ENCODE measurements around the gene TRMT112.

TRMT112 gene

DNA sequence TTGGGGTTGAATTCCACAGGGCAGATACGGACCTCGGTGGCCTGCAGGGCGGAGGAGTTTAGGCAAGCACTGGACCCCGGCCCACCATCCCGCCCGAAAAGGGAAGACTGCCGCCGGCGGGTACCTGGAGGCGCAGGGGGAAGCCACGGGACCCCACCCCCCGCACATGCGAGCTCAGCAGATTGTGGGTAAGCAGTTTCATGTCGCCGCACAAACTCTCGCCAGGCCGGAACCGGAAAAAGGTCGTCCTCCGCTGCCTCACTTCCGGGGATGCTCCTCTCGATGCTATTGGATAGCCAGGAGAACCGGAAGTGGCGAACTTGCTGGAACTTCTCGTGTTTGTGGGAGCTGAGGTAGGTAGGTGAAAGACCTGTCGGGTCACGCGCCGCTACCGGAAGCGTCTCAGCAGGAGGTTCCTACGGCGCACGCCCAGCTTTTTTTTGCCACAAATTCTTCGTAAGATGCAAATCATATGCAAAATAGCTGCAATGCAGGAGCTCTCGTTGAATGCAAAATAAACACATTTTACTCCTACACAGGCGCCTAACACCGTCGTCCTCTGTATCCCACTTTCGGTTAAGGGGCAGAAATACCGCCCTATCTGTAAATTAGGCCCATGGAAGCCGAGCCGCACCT is at the start of gene TRMT112:
TRMT112 (minus strand) TSS at position 235 of the 636 bp plus-strand sequence; CDS start at position 202, 33 bp downstream.
- peak; percentile 98 for DNase-seq (ENCODE audit: low spot score)

DNA sequence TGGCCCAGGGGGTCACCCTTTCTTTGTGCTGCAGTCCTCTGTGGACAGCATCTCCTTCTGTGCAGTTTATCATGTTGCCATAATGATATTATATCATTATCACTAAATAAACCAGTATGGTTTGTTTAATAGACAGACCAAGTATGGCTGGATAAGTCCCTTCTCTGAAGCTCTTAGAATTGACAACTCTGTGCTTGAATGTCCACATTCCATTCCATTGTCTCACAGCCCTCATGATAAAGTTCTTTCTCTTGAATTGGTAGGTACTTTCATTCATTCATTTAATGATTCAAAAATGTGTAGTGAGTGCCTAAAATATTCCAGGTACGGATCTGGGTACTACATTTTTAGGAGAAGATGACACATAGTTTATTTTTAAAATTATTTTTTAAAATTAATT is 49.4 kb upstream of the TRMT112 start:
- DNase-seq (ENCODE audit: low spot score) = no peak

DNA sequence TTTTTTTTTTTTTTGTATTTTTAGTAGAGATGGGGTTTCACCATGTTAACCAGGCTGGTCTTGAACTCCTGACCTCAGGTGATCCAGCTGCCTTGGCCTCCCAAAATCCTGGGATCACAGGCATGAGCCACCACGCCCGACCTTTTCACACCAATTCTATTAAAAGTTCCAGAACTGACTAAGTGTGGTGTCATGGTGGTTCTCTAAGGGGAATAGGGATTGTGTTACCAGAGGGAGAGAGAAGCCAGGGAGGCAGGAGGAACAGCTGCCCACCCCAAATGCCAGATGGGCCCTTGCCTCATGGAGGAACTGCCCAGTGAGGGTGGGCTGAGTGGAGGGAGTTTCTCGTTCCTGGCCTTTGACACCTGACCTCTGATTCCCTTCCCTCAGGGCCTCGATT is 47.6 kb upstream of the TRMT112 start:
- peak; percentile 54 for DNase-seq (ENCODE audit: low spot score)

DNA sequence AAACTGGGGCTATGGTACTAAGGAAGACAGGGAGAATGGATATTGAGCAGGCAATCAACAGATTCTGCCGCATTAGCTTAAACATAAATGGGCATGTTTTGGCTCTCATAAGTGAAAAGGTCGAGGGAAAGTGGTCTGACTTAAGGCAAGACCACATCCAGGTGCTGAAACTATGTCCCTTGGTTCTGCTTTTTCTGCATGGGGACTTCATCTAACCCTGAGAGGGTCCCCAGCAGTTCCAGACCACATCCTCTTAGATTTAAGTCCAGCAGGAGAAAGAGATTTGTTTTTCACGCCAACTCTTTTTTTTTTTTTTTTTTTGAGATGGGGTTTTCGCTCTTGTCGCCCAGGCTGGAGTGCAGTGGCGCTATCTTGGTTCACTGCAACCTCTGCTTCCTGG is 47.1 kb upstream of the TRMT112 start:
- DNase-seq (ENCODE audit: low spot score) = no peak

DNA sequence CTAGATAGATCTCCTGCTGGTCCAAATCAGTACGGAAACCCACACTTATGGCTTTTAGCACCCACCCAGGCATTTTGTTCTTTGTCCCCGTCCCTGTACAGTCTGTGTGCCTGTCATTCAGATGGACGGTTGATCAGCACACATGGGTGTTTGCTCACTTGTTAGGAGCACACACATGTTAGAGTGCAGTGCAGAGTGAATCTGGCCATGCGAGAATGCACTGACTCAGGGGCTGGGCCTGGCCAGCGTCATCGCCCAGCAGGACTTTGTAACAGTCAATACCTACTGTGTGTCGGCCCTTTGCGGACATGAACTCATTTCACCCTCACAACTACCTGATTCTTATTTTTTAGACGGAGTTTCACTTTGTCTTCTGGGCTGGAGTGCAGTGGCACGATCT is 45.0 kb upstream of the TRMT112 start:
- DNase-seq (ENCODE audit: low spot score) = no peak

DNA sequence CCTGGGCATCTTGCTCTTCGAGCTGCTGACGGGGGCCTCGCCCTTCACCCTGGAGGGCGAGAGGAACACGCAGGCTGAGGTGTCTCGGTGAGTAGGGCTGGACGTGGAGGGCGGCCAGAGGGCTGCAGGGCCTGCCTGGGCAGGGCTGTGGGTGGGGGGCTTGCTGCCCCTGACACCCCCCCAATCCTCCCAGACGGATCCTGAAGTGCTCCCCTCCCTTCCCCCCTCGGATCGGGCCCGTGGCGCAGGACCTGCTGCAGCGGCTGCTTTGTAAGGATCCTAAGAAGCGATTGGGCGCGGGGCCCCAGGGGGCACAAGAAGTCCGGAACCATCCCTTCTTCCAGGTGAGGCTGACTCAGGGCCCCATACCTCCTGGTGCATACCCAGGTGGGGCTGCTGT is 44.3 kb upstream of the TRMT112 start:
- DNase-seq (ENCODE audit: low spot score) = no peak

DNA sequence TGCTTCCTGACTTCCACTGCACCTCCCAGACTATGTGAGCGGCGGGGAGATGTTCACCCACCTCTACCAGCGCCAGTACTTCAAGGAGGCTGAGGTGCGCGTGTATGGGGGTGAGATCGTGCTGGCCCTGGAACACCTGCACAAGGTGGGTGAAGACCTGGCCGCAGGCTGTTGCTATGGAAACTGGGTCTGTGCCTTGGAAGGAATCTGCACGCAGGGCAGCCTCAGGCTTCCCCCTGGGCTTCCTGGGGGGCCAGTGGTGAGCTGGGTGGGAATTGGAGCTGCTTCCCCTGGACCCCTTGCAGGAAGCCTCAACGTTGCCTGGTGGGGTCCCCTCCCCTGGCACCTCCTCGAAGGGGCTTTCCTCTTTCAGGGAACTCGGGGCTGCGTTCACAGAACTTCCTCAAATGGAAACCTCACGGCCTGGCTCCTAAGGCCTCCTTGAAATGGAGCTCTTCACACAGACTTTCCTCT is 43.1 kb upstream of the TRMT112 start:
- DNase-seq (ENCODE audit: low spot score) = no peak

DNA sequence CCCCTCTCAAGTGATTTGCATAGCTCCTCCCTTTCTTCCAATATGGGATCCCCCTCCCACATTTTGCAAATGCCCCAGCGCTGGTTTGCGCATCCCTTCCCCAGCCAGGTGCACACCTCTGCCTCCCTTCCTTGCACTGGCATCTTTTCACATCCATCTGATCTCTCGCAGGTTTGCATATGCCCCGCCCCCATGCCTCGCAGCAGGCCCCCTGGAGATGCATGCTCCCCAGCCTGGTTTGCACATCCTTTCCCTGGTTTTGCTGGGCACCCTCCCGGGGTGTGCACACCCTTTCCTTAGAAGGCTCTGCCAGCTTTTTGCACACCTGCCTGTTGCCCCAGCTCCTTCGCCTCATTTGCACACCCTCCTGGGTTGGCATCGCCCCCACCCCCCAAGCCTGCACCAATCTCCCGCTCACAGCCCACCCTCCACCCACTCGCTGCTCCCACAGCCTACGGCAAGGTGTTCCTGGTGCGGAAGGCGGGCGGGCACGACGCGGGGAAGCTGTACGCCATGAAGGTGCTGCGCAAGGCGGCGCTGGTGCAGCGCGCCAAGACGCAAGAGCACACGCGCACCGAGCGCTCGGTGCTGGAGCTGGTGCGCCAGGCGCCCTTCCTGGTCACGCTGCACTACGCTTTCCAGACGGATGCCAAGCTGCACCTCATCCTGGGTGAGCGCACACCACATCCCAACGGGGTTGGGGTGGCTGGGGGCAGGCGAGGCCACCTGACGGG is 42.5 kb upstream of the TRMT112 start:
- DNase-seq (ENCODE audit: low spot score) = no peak

DNA sequence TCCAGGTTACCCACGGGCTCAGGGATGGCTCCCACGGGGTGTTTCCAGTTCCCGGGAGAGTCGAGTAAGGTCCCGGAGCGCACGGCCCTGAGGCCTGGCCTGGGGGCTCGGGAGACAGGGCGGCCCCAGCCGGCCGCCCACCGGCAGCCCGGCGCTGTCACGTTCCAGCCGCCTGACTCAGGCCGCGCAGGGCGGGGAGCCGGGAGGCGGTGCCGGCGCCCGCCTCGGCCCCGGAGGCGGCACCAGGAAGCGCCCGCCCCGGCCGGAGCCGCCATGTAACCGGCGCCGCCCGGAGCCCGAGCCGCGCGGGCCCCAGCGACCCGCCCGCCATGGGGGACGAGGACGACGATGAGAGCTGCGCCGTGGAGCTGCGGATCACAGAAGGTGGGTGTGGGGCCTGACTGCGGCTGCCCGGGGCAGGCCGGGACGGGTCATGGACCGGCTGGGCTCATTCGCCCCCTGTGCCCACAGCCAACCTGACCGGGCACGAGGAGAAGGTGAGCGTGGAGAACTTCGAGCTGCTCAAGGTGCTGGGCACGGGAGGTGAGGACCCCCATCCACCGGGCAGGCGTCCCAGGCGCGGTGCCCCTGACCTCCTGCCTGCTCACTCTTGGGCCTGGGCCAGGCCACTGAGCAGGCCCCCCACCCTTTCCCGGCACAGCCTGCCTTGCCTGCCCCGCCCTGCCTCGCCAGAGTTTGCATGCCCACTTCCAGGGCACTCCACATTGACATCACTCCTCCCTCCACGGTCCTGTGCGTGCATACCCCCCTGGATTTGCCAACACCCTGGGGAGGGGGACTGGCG is 41.8 kb upstream of the TRMT112 start, which contains the start of gene RPS6KA4:
RPS6KA4 (plus strand) TSS at position 256 of the 805 bp plus-strand sequence; CDS start at position 330, 74 bp downstream.
- peak; percentile 65 for DNase-seq (ENCODE audit: low spot score)

DNA sequence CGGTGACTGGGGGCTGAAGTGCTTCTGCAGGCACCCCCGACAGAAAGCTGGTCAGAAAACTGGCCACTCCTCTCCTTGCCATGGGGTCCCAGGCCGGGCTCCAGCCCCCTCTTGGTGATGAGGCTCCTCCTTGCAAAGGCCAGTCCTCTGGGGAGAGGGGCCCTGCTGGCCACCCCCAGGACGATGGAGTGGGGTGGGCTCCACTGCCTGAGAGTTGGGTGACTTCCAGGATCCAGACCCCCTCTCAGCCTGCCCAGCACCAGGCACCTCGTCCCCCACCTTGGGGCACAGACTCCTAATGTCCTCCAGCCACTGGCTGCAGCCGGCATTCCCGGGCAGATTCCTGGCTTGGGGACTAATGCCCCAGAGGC is 41.2 kb upstream of the TRMT112 start:
- DNase-seq (ENCODE audit: low spot score) = no peak

DNA sequence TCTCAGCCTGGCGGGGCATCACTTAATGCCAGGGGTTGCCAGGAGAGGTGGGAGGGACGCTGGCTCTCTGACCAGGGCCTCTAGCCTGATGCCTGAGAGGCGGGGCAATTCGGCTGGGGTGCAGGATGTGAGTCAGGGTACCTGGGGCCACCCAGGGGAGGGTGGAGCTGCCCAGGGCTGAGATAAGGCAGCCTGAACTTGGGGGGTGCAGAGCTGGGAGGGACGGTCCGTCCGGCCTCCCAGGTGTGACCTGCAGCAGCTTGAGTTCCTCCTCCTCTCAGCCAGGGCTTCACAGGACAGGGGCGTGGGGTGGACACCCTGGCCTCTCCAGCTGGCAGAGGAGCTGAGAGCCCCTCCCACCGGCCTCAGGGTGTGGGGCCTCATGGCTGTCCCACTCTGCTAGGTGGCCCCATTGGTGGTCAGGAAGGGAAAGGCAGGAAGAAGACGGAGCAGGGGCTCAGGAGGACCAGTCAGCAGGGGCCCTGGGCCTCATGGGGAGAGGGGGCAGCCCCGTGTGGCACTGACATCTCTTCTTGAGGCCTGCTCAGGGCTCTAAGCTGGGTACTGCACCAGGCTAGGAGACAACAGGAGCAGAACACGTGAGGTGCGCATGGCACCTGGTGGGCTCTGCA is 40.7 kb upstream of the TRMT112 start:
- DNase-seq (ENCODE audit: low spot score) = peak; percentile 81

DNA sequence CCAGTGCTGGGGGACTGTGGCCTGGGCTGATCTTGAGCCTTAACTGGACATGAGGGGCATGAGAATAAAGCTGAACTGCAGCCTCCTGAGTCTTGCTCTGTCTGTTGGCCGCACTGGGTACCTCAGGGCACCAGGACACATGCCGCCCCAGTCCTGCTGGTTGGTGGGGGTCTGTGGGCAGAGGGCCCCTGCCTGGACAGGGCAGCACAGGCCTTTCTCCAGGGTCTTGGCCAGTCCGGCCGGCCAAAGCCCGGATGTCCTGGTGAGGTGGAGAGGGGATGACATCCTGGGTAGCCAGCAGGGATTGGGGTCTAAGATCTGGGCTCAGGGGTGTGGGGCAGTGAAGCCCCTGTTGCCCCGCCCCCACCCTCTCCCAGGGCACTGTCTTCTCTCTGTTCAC is 40.1 kb upstream of the TRMT112 start:
- no peak for DNase-seq (ENCODE audit: low spot score)

DNA sequence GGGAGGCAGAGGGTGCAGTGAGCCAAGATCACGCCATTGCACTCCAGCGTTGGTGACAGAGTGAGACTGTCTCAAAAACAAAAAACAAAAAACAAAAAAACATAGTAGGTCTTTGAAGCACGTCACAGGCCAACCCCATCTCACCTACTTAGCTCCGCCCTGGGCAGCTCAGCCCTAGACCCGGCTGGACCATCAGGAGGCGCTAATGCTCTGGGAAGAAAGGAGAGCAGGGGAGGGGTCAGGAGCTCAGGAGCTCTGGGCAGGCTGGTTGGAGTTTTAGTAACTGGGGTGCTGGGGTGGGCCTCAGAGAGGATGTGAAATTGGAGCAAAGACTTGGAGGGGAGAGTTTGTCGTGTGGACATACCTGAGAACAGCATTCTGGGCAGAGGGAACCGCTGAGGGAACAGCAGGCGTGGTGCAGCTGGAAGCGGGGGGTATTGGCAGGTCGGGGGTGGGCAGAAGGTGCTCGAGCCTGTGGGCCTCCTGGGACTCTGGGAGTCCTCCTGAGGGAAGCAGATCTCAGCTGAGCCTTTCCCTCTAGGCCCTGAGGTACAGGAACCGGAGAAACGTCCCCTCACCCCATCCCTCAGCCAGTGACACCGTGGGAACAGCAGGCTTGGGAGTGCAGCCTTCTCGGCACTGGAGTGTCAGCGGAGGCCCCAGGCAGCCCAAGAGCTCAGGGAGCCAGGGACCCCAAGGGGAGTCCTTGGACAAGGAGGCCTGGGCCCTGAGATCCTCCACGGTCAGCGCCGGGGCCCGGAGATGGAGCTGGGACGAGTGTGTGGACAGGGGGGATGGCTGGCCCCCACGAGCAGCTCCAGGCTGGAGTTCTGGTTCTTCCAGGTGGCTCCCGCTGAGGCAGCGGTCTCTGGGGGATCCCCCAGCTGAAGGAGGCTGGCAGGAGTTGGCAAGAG is 39.4 kb upstream of the TRMT112 start:
- peak; percentile 72 for DNase-seq (ENCODE audit: low spot score)

DNA sequence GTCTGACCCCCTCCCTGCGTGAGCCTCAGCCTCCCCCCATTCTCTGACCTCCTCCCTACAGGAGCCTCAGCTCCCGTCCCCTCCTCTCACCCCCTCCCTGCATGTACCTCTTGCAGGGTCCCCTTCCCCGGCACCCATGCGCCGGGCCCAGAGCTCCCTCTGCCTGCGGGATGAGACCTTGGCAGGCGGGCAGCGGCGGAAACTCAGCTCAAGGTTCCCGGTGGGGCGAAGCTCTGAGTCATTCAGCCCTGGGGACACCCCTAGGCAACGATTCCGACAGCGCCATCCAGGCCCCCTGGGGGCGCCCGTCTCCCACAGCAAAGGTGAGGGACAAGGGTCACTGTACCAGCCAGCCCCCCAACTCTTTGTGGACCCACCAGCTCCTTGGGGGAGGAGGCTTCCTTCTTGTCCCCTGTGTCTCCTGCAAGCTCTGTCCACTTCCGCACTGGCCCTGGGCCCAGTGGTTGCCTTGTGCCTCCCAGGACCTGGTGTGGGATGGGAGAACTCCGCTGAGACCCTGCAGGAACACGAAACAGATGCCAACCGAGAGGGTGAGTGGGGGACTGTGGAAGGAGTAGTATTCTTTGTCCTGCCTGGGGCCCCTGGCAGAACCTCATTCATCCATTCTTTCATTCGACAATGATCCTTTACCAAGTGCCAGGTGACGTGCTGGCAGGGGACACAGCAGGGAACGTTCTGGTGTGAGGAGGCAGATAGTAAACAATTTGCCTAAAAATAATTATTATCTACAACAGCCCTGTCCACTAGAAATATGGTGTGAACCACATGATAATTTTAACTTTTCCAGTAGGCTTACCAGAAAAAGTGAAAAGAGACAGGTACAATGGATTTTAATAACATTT is 38.0 kb upstream of the TRMT112 start:
- DNase-seq (ENCODE audit: low spot score) = peak; percentile 91

DNA sequence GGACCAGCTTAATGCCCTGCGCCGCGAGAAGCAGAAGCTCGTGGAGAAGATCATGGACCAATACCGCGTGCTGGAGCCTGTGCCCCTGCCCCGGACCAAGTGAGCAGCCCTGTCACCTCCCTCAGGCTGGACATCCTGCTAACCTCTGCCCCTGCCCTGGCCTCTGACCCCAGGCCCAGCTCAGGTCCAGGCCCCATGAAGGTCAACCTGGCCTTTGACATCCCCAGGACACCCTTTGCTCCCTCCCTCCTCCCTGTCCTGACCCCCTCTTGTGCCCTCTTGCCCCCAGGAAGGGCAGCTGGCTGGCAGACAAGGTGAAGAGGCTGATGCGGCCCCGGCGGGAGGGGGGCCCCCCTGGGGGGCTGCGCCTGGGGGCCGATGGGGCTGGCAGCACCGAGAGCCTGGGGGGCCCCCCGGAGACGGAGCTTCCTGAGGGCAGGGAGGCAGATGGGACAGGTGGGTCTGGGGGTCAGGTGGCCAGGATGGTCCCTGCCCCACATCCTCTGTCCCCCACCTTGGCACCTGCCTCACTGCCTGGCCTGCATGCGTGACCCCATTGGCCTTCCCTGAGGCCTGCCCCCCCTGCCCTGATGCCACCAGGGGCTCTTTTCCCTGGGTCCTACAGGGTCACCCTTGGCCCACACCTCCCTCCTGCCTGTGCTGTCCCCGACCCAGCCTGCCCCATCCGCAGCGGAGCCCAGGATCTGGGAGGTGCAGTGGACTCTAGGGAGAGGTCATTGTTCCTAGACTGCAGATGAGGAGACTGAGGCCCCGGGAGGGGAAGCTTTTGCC is 36.6 kb upstream of the TRMT112 start:
- DNase-seq (ENCODE audit: low spot score) = no peak

DNA sequence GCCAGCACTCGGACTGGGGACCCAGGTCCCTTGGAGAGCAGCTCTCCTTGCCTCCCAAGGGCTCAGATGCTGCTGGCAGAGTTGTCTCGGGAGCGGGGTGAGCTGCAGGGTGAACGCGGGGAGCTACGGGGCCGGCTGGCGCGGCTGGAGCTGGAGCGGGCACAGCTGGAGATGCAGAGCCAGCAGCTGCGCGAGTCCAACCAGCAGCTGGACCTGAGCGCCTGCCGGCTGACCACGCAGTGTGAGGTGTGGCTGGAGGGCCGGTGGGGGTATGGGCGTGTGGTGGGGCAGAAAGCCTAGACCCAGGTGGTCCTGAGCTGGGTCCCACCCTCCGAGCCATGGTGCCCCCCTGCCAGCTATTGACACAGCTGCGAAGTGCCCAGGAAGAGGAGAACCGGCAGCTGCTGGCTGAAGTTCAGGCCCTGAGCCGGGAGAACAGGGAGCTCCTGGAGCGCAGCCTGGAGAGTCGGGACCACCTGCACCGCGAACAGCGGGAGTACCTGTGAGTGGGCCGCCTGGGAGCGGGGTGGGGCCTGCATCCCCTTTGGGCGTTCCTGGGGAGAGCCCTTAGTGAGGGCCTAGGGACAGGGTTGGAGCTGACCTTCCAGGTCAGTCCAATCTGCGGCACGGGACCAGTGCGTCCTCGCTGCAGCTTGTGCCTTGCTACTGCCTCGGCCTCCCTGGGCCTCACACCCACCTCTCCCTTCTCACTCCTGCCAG is 35.8 kb upstream of the TRMT112 start:
- no peak for DNase-seq (ENCODE audit: low spot score)

DNA sequence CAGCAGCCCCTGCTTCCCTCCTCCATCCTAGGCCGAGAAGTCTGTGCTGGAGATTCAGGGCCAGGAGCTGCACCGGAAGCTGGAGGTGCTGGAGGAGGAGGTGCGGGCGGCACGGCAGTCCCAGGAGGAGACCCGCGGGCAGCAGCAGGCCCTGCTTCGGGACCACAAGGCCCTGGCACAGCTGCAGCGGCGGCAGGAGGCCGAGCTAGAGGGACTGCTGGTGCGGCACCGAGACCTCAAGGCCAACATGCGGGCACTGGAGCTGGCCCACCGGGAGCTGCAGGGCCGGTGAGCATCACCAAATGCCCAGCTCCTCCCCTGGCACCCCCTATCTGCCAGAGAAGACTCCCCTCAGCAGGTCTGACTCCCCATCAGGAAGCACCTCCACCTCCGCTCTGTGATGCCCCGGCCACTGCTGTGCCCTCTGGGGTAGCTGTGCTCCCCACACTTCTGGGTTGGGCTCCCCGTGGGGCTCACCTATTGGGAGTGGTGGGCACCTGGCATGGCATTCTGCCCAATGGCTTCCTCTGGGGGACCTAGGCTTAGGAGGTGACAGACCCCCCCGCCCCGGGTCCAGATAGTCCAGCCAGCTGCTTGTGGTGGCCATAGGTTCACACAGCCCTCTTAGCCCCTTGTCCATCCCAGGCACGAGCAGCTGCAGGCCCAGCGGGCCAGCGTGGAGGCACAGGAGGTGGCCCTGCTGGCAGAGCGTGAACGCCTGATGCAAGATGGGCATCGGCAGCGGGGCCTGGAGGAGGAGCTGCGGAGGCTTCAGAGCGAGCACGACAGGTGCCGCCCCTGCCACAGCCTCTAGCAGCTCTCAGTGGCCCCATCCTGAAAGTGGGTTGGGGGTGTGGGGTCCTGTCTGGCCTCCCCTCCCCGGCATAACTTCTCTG is 35.0 kb upstream of the TRMT112 start:
- DNase-seq (ENCODE audit: low spot score) = no peak
